C4-2B (cell line): ENCODE measurements around the gene SYK.

Experiments
- CTCF ChIP-seq: fragments of 450-650 bp; conservative IDR thresholded peaks from 2 replicates; pipeline ENCODE4 v1.5.1; 2017; ENCODE audit warnings: mild to moderate bottlenecking
- ZFX ChIP-seq: fragments of 450-650 bp; IDR thresholded peaks from 2 replicates; pipeline ENCODE4 v1.6.1; 2017

- TF ChIP-seq CTCF = no peak
- TF ChIP-seq ZFX = no peak
Observed at GRCh38 chr9:90834828-90835595, 33.4 kb downstream of the SYK start.
